GM19468 (cell line): ENCODE measurements around the gene GTF2F2.

ENCODE experiments used
- ATAC-seq: cut with Tn5 transposase; IDR thresholded peaks from one replicate; pipeline ENCODE4 v1.9.1; 2021; ENCODE audit warnings: mild to moderate bottlenecking, moderate library complexity, moderate number of reproducible peaks; ENCODE audit not compliant: unreplicated experiment; ENCODE audit errors: extremely low read depth

GTF2F2 gene

GRCh38 chr13:45208132-45208531 lies 87.8 kb downstream of the GTF2F2 start:
- ATAC-seq: no peak

GRCh38 chr13:45209229-45209628 lies 88.9 kb downstream of the GTF2F2 start:
- ATAC-seq: no peak

GRCh38 chr13:45215392-45216077 lies 95.2 kb downstream of the GTF2F2 start:
- ATAC-seq: no peak

GRCh38 chr13:45216193-45216592 lies 95.9 kb downstream of the GTF2F2 start:
- no peak for ATAC-seq

- ATAC-seq: no peak
Measured at GRCh38 chr13:45218689-45219088, 98.4 kb downstream of the GTF2F2 start.

GRCh38 chr13:45219123-45219891 lies 99.0 kb downstream of the GTF2F2 start:
- no peak for ATAC-seq

- ATAC-seq: no peak
Measured at GRCh38 chr13:45219938-45220375, 99.6 kb downstream of the GTF2F2 start.

GRCh38 chr13:45220403-45220802 lies 100.1 kb downstream of the GTF2F2 start:
- ATAC-seq: no peak

GRCh38 chr13:45222516-45222915 lies 102.2 kb downstream of the GTF2F2 start:
- no peak for ATAC-seq

- ATAC-seq: no peak
Measured at GRCh38 chr13:45222919-45223318, 102.6 kb downstream of the GTF2F2 start.

GRCh38 chr13:45224176-45224575 lies 103.9 kb downstream of the GTF2F2 start:
- no peak for ATAC-seq

- ATAC-seq: no peak
Measured at GRCh38 chr13:45225370-45225769, 105.1 kb downstream of the GTF2F2 start.

- no peak for ATAC-seq
Measured at GRCh38 chr13:45226024-45226423, 105.7 kb downstream of the GTF2F2 start.

- ATAC-seq: no peak
Measured at GRCh38 chr13:45228002-45228401, 107.7 kb downstream of the GTF2F2 start.

GRCh38 chr13:45229172-45229571 lies 108.9 kb downstream of the GTF2F2 start:
- no peak for ATAC-seq

GRCh38 chr13:45231305-45231704 lies 111.0 kb downstream of the GTF2F2 start:
- no peak for ATAC-seq

- no peak for ATAC-seq
Measured at GRCh38 chr13:45231722-45232121, 111.4 kb downstream of the GTF2F2 start.

- no peak for ATAC-seq
Measured at GRCh38 chr13:45232591-45232990, 112.3 kb downstream of the GTF2F2 start.

GRCh38 chr13:45238945-45239795 lies 118.9 kb downstream of the GTF2F2 start:
- no peak for ATAC-seq

GRCh38 chr13:45240143-45240542 lies 119.8 kb downstream of the GTF2F2 start:
- ATAC-seq: no peak

GRCh38 chr13:45242070-45242469 lies 121.8 kb downstream of the GTF2F2 start:
- no peak for ATAC-seq
